HepG2 (cell line): Measurements from ENCODE around the gene S100A11. TPM values are rescaled to one million over a fixed set of nuclear protein-coding genes. Genes with fewer than 3 reads are reported as not detected.

Source experiments
- ARNT ChIP-seq: fragments of 450-650 bp; IDR thresholded peaks from 2 replicates; pipeline ENCODE4 v1.6.1; 2017
- ATF2 ChIP-seq: sonication (generic); formaldehyde crosslinking; IDR thresholded peaks from 2 replicates; pipeline ENCODE4 v1.4.0; 2020; ENCODE audit warnings: missing genetic modification reagents
- ATF5 ChIP-seq: sonication (generic); formaldehyde crosslinking; IDR thresholded peaks from 2 replicates; pipeline ENCODE4 v1.4.0; 2020; ENCODE audit warnings: mild to moderate bottlenecking, low read depth, missing genetic modification reagents
- E2F2 ChIP-seq: sonication (generic); formaldehyde crosslinking; IDR thresholded peaks from 2 replicates; pipeline ENCODE4 v1.4.0; 2020; ENCODE audit warnings: missing genetic modification reagents, borderline replicate concordance
- FOSL1 ChIP-seq: sonication (generic); formaldehyde crosslinking; IDR thresholded peaks from 2 replicates; pipeline ENCODE4 v1.9.0; 2021; ENCODE audit warnings: missing genetic modification reagents, borderline replicate concordance
- FOSL2 ChIP-seq: sonication (generic); formaldehyde crosslinking; IDR thresholded peaks from 2 replicates; pipeline ENCODE4 v1.4.0; 2020; ENCODE audit warnings: missing genetic modification reagents
- GABPB1 ChIP-seq: IDR thresholded peaks from 2 replicates; pipeline ENCODE4 v1.6.1; 2016; ENCODE audit warnings: mild to moderate bottlenecking, missing genetic modification reagents, moderate library complexity, missing compliant biosample characterization
- HMGXB4 ChIP-seq, 2 experiments: sonication (generic) in 1 of 2; formaldehyde crosslinking in 1 of 2; IDR thresholded peaks; 2 replicates each; pipeline versions ENCODE4 v1.4.0 to v1.6.1; 2018 to 2020; ENCODE audit warnings: missing genetic modification reagents in 2 of 2, borderline replicate concordance in 1 of 2, low read depth in 1 of 2, mild to moderate bottlenecking in 1 of 2, missing biosample characterization in 1 of 2
- IKZF1 ChIP-seq: fragments of 450-650 bp; IDR thresholded peaks from 2 replicates; pipeline ENCODE4 v1.7.1; 2016
- KAT8 ChIP-seq: IDR thresholded peaks from 2 replicates; pipeline ENCODE4 v1.6.1; 2016; ENCODE audit warnings: missing genetic modification reagents, missing compliant biosample characterization
- MED1 ChIP-seq: sonication (generic); formaldehyde crosslinking; IDR thresholded peaks from 2 replicates; pipeline ENCODE4 v1.4.0; 2020; ENCODE audit warnings: missing genetic modification reagents
- MEIS1 ChIP-seq: sonication (generic); formaldehyde crosslinking; IDR thresholded peaks from 2 replicates; pipeline ENCODE4 v1.9.0; 2021; ENCODE audit warnings: mild to moderate bottlenecking, missing genetic modification reagents, moderate library complexity, borderline replicate concordance
- NR2F6 ChIP-seq, 2 experiments: IDR thresholded peaks; 2 replicates each; pipeline ENCODE4 v1.6.1; 2016; ENCODE audit warnings: antibody characterized with exemption in 1 of 2, mild to moderate bottlenecking in 1 of 2
- PAXIP1 ChIP-seq: sonication (generic); formaldehyde crosslinking; conservative IDR thresholded peaks from 2 replicates; pipeline ENCODE4 v1.4.0; 2020; ENCODE audit warnings: mild to moderate bottlenecking, missing genetic modification reagents, moderate library complexity
- THAP9 ChIP-seq: sonication (generic); formaldehyde crosslinking; IDR thresholded peaks from 2 replicates; pipeline ENCODE4; 2020; ENCODE audit warnings: missing genetic modification reagents, mild to moderate bottlenecking, borderline replicate concordance
- ZFP41 ChIP-seq: sonication (generic); formaldehyde crosslinking; IDR thresholded peaks from 2 replicates; pipeline ENCODE4 v1.4.0; 2020; ENCODE audit warnings: mild to moderate bottlenecking, missing genetic modification reagents, borderline replicate concordance
- ZNF230 ChIP-seq: sonication (generic); formaldehyde crosslinking; IDR thresholded peaks from 2 replicates; pipeline ENCODE4 v1.4.0; 2020; ENCODE audit warnings: mild to moderate bottlenecking, missing genetic modification reagents
- polyA plus RNA-seq, 8 experiments: library from polyadenylated mRNA; depleted of rRNA in 3 of 8; stranded (reverse) in 7 of 8; unstranded in 1 of 8; fragments of >200 nt; fragmentation: Illumina TruSeq in 4 of 8; extraction: Trizol in 4 of 8; gene quantifications; 2 replicates each; pipeline versions ENCODE4 v1.2.1 to v1.2.3, GENCODE V29; 2011 to 2016; ENCODE audit warnings: low read depth in 4 of 8, missing spikeins in 1 of 8, mixed read lengths in 1 of 8; ENCODE audit not compliant: insufficient read depth in 1 of 8
- total RNA-seq, 5 experiments: library from RNA; depleted of rRNA; stranded (reverse); fragments of >200 nt; fragmentation: Illumina TruSeq; extraction: Trizol; gene quantifications; 2 replicates each; pipeline ENCODE4 v1.2.3, GENCODE V29; 2016; ENCODE audit warnings: low read depth in 1 of 5

S100A11 gene
- total and polyA plus RNA-seq, 2 of the 13 experiments (the other 11 are each of a cell fraction or from before 2014, with no cell fraction given): 6.6 to 34.4 TPM

- TF ChIP-seq MEIS1 (CRISPR knock-in tag): 0 out of 2 replicates have a peak, but pooled peaks have one; percentile 28
- peak; percentile 70 for TF ChIP-seq KAT8 (CRISPR knock-in tag)
- TF ChIP-seq NR2F6 (IDR thresholded peaks at IDR 0.05): no peak
- TF ChIP-seq NR2F6 (CRISPR knock-in tag; IDR thresholded peaks at IDR 0.05): peak; percentile 5; the same call in 1 of the 2 replicates
- TF ChIP-seq GABPB1 (CRISPR knock-in tag): peak; percentile 84
- no peak for TF ChIP-seq ATF5 (CRISPR knock-in tag)
- no peak for TF ChIP-seq ZFP41 (CRISPR knock-in tag)
- peak; percentile 77 for TF ChIP-seq FOSL1 (CRISPR knock-in tag)
- TF ChIP-seq ARNT: no peak
- TF ChIP-seq FOSL2 (CRISPR knock-in tag): peak; percentile 97
- TF ChIP-seq MED1: peak; percentile 59
- peak; percentile 59 for TF ChIP-seq PAXIP1 (CRISPR knock-in tag)
- peak; percentile 46; the same call in 1 of the 2 replicates for TF ChIP-seq THAP9
- TF ChIP-seq E2F2: no peak
- TF ChIP-seq ZNF230 (CRISPR knock-in tag): 0 out of 2 replicates have a peak, but pooled peaks have one; percentile 58
- TF ChIP-seq HMGXB4 (CRISPR knock-in tag; IDR thresholded peaks at IDR 0.05; ENCODE audit: borderline replicate concordance in 1 of 2, low read depth in 1 of 2): peak; percentile 75 to 85
- TF ChIP-seq ATF2 (CRISPR knock-in tag): no peak
- no peak for TF ChIP-seq IKZF1
These were observed 11.1 kb upstream of the S100A11 start (continued) for GRCh38 chr1:152047730-152048415.
